Peyer's patch (tissue), 4 donors: ENCODE measurements around the gene TMEM43.

ENCODE experiments used
- CTCF ChIP-seq, 6 experiments: fragments of 450-650 bp in 4 of 6; fragments of 200-600 bp in 2 of 6; sonication (generic) in 1 of 6; IDR thresholded peaks; one replicate each; pipeline ENCODE4 v1.5.1; 2017 to 2019; ENCODE audit warnings: antibody characterized with exemption in 6 of 6, mild to moderate bottlenecking in 3 of 6, moderate library complexity in 1 of 6
- POLR2A ChIP-seq, 2 donors: fragments of 450-650 bp; IDR thresholded peaks; one replicate each; pipeline ENCODE4 v1.5.1; 2017; ENCODE audit warnings: antibody characterized with exemption in 2 of 2, mild to moderate bottlenecking in 2 of 2, moderate library complexity in 2 of 2

GRCh38 chr3:14175383-14176037 is 50.7 kb downstream of the TMEM43 start:
- TF ChIP-seq CTCF (IDR thresholded peaks at IDR 0.05), result no peak
- no peak for TF ChIP-seq POLR2A (IDR thresholded peaks at IDR 0.05)
